ENCODE data around the gene AIRE.

AIRE gene

DNA sequence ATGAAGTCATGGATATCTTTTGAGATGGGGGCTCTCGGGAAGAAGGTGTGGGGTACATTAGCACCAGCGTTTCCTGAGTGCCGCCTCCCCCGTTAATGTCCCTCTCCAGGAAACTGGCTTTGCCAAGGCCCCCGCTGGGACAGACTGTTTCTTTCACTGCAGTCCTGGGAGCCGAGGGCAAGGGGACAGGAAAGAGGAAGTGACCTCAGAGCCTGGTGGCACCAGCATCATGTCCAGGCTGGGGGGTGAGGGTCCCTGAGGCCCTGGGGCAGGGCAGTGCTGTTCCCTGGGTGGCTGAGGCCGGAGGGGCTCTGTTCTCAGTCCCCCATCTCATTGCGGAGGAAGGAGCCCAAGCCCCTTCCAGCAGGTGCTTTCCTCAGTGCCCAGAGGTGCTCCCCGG, 20.0 kb downstream of the AIRE start:
- no peak for DNase-seq (ENCODE audit: low spot score)

DNA sequence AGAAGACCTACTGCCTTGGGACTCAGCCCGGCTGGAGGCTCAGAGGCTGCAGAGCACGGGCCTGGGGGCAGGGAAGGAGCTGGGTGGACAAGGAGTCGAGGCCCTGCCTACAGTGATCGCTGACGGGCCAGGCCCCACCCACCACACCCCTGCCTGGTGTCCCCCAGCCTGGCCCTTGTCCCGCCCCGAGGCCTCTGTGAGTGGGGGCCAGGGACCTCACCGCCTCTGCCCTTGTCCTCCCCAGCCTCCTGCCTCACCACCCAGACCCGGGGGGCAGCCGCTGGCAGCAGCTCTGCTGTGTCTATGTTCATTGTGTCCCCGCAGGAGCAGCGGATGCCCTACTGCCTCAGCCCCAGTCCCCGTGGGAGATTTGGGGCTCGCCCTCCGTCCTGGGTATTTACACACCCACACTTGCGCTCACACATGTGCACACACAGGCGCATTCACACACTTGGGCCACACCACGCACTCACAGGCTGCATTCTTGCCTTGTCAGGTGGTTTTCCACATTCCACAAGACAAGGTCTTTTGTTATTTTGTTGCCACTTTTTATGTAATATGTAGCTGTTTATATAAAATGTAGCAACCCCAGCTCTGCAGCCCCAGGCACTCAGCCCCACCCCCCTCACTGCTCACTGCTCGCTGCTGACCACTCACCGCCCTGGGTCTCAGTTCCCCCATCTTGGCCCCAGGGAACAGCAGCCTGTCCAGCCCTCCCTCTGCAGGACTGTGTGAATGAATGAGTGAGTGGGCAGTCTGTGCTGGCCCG, 21.4 kb downstream of the AIRE start:
- no peak for DNase-seq (ENCODE audit: low spot score)

DNA sequence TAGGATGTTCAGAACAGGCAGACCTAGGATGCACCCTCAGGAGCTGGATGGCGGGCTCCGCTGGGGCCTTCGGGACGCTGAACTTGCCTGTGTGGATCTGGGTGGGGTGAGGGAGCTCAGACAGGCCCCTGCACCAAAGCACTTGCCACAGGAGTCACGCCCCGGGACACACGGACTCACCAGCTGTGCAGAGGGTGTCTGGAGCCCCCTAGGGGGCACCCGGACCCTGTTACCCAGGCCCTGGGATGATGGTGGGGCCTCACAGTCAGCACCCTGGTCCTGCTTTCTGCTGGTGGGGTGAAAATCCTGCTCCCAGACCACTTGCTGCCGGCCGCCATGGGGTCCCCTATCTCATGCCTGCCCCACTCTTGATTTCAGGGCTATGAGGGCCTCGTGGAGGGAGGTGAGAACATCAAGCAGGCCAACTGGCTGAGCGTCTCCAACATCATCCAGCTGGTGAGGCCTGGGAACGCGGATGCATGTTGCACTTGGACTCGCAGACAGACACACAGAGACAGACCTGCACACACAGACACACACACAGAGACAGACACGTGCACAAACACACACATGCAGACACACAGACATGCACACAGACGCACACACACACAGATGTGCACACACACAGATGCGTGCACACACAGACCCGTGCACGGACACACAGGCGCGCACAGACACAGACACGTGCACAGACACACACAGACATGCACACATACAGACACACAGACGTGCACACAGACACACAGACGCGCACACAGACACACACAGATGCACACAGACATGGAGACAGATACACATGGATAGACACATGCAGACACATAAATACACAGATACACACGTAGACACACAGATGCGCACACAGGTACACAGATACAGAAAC, 25.2 kb downstream of the AIRE start:
- no peak for DNase-seq (ENCODE audit: low spot score)

DNA sequence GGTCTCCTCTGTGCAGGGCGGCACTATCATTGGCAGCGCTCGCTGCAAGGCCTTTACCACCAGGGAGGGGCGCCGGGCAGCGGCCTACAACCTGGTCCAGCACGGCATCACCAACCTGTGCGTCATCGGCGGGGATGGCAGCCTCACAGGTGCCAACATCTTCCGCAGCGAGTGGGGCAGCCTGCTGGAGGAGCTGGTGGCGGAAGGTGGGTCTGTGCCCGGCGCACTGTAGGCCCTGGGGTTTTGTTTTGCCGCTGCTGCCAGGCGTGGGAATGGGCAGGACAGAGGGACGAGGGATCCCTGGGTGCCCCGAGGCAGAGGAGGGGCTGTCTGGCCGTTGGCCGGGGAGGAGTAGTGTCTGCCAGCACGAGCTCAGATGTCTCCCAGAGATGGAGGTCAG, 26.4 kb downstream of the AIRE start:
- DNase-seq (ENCODE audit: low spot score) = no peak

DNA sequence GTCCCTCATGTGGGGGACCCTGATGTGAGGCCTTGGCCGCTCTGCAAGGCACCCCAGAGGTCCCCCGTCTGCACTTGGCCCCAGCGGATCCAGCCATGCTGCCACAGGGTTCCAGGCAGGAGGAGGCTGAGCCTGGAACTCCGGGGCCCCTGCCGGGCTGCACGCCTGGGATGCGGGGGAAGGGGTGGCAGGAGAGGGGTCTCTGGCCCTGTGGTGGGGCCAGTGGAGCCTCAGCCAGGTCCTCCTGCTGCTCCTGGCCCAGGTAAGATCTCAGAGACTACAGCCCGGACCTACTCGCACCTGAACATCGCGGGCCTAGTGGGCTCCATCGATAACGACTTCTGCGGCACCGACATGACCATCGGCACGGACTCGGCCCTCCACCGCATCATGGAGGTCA, 27.0 kb downstream of the AIRE start:
- no peak for DNase-seq (ENCODE audit: low spot score)

DNA sequence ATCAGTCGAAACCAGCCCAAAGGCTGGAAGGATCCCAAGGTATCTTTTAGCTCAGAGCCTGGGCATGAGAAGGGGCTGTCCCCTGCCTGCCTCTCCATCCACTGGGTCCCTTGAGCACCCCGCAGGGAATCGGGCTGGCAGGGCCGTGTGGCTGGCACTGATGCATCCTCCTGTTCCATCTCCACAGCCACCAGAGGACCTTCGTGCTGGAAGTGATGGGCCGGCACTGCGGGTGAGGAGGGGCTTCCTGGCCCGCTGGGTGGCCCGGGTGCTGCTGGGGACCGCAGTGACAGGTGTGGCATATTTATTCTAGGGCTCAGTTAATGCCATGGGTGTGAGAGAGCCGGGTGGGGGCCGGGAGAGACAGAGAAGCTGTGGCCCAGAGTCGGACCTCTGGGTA, 27.8 kb downstream of the AIRE start:
- no peak for DNase-seq (ENCODE audit: low spot score)

DNA sequence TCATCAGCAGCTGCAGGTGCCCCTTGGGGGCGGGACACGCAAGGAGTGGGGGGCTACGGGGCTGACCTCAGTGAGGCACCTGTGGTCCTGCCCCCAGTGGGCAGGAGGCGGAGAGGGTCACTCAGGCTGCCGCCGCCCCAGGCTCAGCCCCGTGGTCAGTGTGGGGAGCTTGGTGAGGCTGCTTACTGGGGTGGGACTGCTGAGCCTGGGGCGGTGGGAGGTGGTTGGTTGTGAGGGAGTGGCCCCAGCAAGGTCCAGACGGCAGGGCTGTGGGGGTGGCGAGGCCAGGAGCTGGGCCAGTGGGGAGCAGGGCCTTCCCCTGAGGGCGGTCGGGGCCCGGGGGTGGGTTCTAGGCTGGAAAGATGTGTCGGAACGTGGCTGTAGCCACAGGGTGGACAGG, 28.5 kb downstream of the AIRE start:
- no peak for DNase-seq (ENCODE audit: low spot score)

DNA sequence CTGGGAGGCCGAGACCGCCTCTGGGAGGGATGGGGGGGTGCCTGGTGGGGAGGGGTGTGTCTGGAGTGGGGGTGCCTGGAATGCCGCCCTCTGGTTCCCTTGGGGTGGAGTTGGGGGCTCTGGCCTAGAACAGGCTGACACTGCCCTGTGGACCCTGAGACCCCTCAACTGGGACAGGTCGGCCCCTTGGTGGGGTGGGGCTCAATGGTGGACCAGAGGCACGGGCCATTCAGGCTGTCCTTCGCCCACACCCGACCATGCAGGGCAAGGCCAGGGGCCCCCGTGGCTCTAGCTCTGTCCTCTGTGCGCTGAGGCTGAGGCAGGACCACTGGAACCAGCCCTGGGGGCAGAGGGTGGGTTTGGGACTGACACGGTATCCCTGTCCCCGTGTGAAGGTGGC, 28.9 kb downstream of the AIRE start:
- DNase-seq (ENCODE audit: low spot score) = no peak

DNA sequence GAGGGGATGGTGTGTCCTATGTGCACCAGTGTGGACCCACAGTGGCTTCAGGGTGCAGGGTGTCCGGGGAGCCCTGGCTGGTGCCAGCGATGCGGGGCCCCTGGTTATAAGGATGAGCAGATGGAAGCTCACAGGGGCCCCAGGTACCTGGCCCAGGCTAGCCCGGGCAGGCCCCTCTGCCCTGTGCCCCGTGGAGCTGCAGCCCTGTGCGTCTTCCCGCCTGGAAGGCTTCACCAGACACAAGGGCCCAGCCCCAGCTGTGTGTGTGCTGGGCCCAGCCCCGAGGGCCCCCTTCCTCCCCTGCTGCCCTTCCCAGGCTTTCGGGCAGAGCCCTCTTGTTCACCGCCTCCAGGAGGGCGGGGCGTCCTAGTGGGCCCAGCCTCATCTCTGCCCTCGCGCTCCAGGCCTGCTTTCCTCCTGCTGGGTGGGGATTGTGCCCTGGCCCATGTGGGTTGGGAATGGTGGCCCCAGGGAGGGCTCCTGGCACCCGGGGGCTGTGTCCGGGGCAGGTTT, 30.1 kb downstream of the AIRE start:
- no peak for DNase-seq (ENCODE audit: low spot score)

DNA sequence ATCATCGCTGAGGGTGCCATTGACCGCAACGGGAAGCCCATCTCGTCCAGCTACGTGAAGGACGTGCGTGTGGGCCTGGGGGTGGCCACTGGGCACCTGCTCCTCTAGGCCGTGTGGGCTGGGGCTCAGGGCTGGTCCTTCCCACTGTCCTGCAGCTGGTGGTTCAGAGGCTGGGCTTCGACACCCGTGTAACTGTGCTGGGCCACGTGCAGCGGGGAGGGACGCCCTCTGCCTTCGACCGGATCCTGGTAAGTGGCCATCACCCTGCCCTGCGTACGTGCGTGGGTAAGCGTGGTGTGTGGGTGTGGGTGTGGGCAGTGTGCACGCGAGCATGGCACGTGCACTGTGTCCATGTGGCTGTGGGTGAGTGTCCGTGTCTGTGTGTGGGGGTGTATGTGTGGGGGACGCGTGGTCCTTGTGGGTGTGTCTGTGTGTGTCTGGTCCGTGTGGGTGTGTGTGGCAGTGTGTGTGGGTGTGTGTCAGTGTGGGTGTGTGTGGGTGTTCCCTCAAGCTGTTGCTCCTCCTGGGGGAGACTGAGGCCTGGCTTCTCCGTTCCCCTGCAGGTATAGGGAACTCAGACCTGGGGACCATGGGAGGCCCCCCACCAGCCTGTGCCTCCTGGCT, 30.7 kb downstream of the AIRE start:
- no peak for DNase-seq (ENCODE audit: low spot score)

DNA sequence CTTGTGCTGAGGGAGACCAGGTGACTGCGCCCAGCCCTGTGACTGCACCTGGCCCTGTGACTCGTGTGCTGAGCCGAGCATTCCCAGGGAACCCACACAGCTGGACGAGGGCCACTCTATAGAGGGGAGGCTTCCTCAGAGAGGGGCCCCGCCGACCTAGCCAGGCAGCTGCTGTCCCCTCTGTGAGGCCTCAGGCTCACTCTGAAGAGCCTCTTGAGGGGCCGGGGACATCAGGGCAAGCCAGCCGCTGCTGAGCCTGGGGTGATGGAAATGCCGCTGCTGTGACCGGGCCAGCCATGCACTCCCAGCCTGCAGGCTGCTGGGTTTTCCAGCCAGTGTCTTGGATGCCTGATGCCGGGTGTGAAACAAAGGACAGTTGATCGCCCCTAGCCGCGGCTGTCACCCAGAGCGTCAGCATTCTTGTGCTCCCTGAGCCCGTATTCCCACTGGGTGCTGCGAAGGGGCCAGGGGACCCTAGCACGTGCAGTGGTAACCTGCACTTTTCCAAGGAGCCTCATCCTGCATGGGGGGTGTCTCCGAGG, 31.6 kb downstream of the AIRE start:
- DNase-seq (ENCODE audit: low spot score) = no peak

DNA sequence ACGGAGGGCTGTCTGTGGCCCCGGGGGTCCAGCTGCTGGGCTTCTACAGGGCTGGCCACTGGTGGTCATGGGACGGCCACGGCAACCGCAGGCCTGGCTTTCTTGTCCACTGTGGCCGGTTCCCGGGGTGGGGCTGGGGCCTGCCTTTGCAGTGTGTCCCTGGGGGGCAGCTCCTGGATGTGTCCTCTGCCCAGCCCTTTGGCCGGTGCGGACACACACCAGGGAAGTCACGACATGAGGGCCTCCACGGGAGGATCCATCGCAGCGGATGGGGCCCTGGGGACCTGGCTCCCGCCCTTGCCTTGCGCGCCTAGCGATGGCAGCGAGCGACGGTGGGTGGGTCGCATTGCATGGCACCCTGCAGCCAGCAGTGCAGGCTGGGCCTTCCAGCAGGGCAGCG, 32.2 kb downstream of the AIRE start:
- DNase-seq (ENCODE audit: low spot score) = no peak

DNA sequence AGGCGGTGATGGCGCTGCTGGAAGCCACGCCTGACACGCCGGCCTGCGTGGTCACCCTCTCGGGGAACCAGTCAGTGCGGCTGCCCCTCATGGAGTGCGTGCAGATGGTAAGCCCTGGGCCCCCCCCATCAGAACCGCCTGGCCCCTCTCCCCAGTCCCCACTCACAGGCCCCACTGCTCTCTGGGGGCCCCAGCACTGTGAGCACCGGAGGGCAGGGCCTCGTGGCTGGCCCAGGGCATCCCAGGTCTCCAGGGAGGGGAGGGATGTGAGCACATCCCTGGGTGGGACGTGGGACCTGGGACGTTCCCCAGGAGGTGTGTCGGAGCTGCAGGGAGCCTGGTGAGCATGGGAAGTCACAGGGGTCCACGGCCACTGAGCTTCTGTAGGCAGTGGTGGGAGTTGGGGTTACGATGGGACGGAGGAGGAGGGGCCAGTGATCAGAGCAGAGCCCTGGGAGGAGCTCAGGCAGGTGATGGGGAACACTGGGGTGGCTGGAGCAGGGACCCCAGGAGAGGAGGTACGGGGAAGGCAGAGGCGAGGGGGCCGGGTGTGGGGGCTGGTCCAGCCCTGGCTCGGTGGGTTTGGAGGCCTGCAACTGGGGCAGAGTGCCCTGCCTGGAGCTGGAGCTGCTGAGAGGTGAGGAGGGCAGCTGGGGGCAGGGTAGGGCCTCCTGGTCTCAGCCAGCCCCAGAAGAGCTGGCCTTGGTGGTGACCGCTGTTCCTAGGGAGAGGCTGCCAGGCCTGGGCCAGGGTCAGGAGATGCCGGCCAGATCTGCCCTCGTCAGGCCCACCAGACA, 33.0 kb downstream of the AIRE start:
- no peak for DNase-seq (ENCODE audit: low spot score)

DNA sequence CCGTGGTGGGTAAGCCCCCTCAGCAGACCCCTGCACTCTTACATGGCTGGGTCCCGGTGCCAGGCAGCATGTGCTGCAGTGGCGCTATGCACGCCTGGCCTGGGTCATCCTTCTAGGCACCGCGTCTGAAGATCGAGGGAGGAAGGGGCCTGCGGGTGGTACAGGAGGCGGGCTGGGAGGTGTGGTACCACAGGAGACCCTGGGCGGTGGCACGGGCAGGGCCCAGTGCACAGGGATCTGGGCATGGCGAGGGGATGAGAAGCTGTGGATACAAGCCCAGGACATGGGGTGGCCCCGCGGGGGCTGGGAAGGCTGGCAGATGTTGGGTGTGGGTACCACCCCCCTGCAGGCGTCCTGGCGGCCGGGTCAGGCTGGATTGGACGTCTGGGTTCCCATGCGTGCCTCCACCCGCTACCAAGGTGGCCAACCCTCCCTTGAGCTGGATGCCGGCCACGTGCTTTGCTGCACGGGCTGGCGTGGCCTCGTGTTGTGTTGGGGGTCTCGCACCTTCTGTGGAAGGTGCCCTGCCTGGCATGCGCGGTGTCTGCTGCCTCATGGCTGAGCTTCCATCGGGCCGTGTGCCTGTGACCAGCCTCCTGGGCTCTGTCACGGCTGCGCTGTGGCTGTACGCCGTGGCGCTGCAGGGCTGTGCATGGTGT, 33.9 kb downstream of the AIRE start:
- DNase-seq (ENCODE audit: low spot score) = no peak

DNA sequence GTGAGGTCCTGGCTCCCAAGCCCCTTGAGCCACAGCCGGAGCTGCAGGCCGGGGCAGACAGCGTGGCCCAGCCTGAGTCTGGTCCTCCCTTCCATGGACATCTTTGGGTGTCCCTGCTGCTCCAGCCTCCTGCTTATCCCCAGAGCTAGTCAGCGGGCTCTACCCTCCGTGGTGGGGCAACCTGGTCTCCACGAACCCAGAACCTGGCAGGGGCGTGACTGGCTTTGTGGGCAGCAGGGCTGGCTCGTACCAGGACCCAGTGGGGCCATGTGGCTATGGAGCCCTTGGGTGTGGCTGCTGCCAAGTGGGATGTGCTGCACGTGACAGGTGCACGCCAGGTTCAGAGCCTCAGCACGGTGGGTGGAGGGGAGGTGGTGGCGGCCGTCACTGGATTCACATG, 35.2 kb downstream of the AIRE start:
- DNase-seq (ENCODE audit: low spot score) = no peak

DNA sequence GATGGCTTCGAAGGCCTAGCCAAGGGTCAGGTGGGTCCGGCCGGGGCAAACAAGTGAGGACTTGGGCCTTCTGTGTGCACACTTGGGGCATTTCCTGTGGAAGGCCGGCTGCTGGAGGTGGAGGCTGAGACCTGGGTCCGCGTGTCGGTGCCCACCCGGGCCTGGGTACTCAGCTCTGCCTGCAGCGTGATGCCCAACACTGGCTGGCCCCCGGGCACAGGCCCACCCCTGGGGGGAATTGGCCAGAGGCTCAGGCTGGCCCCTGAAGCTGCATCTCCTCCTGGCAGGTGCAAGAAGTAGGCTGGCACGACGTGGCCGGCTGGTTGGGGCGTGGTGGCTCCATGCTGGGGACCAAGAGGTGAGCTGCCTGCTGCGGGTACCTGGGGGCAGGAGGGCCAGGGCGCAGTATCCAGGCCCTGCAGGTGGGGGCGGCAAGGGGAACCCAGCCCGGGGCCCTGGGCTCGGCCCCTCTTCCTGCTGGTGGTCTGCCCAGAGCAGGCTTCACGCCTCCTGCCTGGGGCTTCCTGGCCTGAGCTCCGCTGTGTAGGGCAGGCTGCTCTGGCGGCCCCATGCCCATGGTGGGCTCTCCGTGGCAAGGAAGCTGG, 36.3 kb downstream of the AIRE start:
- no peak for DNase-seq (ENCODE audit: low spot score)

DNA sequence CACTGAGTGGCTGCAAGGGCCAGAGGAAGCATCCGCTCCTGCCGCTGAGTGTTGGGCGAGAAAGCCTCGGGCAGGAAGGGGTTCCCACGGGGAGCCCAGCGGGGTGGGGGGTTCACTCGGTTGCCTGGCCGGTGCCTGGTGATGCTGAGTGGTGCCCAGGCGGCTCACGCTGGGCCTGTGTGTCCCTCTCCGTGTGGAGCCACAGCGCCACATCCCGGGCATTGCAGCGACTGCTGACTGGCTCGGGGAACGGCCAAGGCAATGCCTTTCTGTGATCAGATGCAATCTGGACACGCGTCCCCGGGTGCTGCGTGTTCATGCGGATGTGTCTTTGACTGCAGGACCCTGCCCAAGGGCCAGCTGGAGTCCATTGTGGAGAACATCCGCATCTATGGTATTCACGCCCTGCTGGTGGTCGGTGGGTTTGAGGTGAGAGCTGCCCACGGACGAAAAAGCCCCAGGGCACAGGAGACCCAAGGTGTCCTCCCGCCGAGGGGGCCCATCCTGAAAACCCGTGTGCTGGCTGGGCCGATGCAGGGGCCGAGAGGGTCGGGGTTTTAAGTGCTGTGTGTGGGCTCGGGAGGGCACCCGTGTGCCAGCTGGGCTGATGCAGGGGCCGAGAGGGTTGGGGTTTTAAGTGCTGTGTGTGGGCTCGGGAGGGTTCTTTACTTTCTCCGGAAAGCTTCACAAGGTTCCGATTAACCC, 37.1 kb downstream of the AIRE start:
- no peak for DNase-seq (ENCODE audit: low spot score)

DNA sequence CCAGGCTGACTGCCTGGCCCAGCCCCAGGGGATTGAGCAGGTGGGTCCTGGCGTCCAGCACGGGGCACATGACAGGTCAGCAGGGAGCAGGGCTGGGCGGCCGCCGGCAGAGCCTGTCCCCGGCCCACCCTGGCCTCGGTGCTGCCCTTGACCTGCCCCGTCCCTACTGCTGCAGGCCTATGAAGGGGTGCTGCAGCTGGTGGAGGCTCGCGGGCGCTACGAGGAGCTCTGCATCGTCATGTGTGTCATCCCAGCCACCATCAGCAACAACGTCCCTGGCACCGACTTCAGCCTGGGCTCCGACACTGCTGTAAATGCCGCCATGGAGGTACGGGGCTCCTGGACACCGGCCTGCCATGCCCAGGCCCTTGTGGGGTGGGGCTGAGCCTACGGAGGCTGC, 37.9 kb downstream of the AIRE start:
- no peak for DNase-seq (ENCODE audit: low spot score)

DNA sequence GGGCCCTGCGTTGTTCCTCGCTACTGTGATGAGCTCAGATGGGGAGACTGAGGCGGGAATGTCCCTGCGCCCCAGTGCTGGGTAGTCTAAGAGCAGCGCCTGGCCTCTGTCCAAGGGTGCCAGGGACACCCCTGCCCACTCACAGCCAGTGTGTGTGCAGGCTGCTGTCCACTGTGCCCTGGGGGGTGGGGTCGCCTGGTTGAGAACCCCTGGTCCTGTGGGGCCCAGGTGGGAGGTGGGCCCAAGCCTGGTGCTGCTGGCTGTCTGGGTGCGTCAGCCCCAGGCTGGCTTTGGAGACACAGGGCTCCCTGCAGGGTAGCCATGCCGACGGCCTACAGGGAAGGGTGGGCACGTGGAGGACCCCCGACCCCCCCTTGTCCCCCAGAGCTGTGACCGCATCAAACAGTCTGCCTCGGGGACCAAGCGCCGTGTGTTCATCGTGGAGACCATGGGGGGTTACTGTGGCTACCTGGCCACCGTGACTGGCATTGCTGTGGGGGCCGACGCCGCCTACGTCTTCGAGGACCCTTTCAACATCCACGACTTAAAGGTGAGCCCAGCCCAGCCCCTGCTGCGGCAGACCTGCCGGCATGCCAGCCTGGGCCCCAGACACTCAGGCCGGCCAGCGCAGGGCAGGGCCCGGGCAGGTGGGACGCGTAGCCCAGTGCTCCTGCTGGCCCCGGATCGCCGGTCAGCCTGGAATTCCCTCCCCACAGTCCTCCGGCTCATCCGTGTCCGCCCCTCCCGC, 38.6 kb downstream of the AIRE start:
- DNase-seq (ENCODE audit: low spot score) = no peak

DNA sequence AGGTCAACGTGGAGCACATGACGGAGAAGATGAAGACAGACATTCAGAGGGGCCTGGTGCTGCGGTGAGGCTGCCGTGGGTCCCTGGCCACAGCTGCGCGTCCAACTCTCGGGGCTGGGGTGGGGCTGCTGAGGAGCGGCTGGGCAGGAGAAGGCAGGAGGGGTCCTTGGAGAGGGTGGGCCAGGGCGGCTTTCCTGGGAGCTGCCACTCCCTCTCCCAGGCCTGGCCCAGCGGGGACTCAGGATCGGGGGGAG, 39.1 kb downstream of the AIRE start:
- DNase-seq (ENCODE audit: low spot score) = no peak

All from activated CD4-positive, alpha-beta T cell treated with anti-CD3 and anti-CD28 coated beads, Interleukin-2, Interleukin-4, amounts not matched to agents 100 ng/mL and 50 ng/mL, durations not matched to agents 16 hours and 8 hours (primary cell).